GM21825 (cell line): ENCODE results near the gene FRMD4B.
A peak's percentile ranks its signal among the peaks of the same experiment; 100 is the strongest.

ENCODE experiments used
- ATAC-seq: cut with Tn5 transposase; IDR thresholded peaks from one replicate; pipeline ENCODE4 v1.9.1; 2021; ENCODE audit warnings: mild to moderate bottlenecking, moderate library complexity; ENCODE audit not compliant: unreplicated experiment

Gene FRMD4B

DNA sequence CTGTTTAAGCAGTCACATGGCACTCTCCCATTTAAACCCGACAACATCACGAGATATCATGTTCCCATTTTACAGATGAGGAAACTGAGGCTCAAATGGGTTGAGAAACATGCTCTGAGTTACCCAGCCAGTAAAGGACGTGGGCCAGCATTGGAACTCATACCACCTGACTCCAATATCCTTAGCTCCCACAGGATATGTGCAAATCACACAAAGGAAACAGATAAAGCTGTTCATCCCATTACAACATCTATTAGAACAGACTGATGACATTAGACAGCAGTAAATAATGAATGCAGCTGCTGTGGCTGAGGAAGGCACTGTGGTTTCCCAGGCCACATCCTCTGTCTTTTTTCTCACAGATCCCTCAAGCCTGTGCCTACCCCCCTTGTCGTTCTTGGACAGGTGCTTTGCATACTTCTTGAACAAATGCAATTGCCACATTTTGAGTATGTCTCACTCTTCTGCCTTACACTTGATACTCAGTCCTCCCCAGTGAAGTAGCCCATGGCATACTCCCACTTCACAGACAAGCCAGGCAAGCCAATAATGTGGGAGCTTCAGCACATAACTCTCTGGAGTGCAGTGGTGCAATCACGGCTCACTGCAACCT is 17.7 kb downstream of the FRMD4B start:
- ATAC-seq: peak; percentile 99

DNA sequence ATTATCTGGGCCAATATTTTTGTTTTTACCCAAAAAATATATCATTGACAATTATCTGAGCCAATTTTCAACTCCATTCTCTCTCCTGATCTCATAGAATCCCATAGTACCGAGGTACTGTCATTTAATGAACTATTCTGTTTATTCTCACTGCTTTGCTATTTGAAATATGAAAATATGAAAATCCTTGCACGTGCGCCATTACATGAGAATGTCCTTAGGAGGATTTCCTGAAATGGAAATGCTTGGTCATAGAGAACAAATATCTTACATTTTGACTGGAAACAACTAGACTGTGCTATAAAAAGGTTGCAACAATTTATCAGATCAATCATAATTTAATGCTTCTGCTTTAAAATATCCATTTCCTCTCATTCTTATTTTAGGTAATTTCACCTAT is 18.3 kb downstream of the FRMD4B start:
- ATAC-seq: no peak

DNA sequence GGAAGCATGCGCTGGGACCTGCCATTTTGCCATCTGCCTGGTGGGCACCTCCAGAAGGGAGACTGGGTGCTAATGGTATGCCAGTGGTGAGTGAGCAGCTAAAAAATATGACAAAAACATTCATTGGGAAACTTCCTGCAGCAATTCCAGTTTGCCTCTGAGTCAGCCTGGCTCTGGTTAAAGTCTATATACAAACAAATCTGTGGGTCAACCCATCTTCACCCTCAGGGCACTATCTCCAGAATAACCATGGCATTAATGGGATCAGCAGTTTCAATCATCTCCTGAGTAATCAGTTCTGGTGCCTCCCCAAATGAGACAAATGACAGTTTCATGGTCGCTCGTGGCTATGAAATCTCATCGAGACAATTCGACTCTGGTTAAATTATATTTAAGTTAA is 21.5 kb downstream of the FRMD4B start:
- no peak for ATAC-seq

DNA sequence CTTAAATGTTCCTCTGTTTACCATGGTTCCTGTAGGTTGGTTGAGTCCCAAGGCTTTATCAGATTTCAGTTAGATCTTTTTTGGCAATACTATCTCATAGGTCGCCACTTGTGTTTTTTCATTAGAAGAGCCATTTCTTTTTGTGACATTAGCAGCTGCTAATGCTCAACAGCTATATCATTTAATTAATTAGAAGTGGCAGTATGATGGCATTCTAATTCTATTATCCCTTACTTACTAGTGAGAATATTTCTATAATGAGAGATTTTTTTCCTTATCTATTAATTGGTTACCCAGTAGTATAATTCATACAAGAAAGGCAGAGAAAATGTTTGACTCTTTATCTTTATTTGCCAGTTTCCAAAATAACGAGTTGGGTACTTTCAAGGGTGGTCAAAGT is 25.2 kb downstream of the FRMD4B start:
- ATAC-seq: no peak

DNA sequence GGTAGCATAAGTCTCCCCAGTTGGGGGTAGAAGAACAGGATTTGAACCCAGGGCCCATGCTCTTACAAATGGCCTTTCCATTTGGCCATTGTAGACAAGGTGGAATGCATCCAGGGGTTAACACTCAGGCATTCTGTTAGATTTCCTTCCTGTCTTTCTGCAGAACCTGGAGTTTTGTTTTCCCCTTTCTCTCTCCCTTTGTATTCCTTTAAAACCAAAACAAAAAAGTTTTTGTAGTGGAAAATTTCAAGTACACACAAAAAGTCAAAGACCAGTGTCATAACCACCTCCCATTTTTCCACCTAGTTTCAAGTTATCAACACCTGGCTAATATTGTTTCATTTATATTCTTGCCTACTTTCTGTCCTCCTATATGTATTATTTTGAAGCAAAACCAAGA is 26.0 kb downstream of the FRMD4B start:
- ATAC-seq: no peak

DNA sequence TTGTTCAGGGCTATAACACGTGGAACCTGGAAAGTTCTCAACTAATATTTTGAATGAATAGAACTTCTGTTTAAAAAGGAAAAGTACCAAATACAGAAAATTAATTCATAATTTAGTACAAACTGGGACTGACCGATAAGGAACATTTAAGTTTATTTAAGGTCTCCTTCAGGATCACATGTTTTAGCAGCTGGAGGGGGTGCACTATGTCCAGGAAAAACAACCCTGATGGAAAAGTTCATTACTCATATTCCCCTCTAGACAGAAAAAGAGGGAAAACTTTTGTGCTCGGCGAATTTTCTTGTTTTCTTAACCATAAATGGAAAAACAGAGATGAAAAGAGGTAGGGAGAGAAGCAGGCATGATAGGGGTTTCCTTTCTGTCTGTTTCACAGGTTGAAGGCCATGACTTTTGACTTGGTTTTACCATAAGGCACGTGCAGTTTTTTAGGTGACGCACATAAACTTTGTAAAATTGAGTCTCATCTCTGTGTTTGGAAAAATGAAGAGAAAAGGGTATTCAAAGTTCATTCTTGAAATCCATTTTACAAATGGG is 26.5 kb downstream of the FRMD4B start:
- no peak for ATAC-seq

DNA sequence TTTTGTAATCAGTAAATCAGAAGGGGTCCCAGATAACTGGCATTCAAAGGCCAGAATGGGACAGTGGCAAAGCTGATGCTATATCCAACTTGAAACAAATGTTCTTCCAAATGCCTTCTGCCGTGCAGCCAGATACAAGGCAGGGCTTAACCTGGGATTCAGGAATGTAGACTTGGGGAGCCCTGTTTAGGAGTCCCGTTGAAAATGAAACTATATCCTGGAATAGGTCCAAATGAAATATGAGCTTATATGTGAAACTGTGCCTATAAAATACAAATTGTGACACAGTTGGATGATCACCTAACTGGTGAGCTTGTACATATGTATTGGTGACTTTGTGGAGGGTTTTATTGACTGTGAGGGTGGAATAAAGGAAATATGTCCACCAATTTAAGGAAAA is 28.7 kb downstream of the FRMD4B start:
- no peak for ATAC-seq

DNA sequence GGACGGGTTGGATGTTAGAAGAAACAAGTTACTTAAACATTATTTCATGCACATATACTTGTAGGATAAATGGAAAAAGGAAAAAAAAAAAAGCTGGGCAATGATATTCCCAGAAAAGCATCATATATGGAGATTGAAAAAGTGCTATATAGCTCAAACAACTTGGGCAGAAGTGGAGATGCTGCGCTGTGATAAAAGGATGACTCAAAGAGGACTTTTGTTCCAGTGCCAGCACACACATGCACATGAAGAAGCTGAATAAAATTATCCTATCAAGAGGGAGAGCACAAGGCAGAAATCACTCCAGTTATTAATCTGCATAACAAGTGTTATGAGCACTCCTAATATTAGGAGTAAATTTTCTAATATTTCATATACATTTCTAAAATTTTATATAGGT is 30.9 kb downstream of the FRMD4B start:
- no peak for ATAC-seq

DNA sequence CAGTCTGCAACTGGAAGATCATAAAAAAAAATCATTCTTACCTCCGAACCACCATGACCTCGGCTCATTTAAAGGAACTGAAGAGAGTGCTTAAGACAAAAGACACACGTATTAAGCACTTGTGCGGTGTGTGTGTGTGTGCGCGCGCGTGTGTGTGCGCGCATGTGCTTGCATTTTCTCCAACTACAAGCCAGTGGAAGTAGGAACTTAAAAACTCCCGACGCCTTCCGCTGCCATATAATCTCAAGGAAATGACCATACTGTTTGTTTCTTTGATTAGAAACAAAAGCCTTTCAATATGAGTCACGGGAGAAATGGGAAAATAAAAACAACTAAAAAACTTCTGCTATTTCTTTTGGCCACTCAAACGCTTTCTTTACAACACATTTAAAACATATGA is 32.4 kb downstream of the FRMD4B start:
- ATAC-seq: no peak

DNA sequence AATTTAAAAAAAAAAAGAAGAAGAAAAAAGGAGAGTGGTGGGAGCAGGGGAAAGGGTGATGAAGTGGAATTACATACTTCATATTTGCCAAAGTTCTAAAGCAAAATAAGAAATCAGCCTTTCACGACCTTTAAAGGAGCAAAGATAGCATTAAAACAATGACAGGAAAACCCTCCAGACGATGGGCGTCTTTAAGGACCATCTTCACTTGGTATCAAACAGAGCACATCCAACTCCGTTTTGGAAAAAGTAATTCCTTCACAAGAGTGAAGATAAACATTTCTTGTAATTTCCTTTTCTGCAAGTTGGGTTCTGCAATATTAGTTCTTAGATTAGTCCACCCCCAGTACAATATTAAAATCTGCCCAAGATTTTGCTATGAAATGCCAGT is 32.8 kb downstream of the FRMD4B start:
- no peak for ATAC-seq

DNA sequence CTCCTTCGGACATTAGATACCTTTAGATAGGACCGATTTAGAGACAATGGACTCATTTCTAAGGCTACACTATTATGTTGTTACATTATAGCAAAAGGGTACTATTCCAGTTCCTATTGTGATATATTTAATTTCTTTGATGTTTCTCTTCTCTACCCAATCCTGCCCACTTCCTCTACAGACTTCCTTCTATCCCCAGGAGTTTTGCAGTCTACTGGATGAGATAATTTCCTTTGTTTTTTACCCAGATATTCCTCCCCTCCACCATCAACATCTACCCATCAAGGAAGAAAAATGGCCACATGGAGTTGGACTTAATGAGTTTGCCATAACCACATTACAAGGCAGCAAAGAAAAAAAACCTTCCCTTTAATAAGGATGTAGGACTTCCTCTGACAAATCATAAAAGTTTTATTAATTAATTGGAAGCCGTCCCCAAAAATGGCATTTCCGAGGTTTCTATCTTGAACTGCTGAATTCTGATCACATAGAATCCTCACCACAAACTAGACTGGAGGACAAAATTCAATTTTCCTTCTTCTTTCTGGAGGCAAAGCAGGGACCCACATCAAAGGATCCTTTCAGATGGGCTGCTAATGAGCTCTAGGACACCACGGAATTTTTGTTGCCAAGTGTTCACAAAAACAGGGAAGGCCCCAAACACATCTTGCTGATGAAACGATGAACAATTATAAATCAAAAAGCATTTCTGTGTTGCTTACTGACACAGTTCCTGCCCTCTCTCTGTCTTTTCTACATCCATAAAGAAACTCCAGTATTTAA is 33.4 kb downstream of the FRMD4B start:
- ATAC-seq: no peak

DNA sequence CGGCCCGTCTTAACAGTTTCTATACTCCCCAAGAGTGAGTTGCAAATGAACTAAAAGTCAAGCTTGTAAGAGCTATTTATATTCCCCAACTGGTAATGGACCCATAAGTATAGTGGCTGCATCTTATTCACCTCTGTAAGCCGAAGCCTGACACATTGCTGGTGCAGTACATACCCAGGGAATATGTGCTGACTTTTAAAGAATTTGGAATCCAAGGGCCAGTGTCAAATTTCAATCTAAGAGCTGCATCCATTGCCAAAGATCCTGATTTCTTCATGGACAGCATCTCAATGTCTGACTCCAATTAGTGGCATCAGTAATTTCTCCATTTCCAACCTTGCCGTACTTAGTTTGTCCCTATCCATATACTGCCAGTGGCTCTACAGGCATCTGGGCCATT is 42.0 kb downstream of the FRMD4B start:
- no peak for ATAC-seq

DNA sequence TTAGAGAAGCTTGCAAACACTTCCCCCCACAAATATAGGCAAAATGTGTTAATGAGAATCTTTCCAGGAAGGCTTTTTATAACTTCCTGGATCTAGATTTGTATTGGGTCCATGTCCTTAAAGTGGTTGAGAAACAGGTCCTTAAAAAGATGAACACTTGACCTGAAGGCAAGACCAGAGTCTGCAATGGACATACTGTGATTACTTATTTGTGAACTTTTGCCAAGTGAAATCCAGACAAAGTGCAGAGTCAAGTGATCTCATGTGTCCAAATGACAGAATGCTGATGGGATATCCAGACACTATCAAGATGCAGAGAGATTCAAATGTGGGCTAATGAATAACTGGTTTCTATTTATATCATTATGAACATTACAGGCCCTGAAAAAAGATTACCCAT is 43.8 kb downstream of the FRMD4B start:
- ATAC-seq: no peak

DNA sequence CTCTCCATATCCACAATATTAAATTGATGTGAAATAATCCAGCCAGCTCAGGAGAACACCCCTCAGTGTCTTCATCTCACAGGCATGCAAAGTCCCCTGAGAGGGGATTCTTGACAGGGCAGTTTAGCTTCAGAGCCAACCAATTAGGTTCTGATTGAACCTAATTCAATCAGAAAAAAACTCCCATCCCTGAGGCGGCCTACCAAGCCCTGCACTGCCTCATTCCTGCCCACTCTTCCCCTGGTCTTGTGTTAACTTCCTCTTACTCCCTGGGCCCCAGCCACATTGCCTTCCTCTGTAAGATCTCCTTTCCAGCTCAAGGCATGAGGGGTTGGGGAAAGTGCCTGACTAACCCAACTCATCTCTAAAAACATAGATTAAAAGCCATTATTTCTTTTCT is 46.1 kb downstream of the FRMD4B start:
- no peak for ATAC-seq

DNA sequence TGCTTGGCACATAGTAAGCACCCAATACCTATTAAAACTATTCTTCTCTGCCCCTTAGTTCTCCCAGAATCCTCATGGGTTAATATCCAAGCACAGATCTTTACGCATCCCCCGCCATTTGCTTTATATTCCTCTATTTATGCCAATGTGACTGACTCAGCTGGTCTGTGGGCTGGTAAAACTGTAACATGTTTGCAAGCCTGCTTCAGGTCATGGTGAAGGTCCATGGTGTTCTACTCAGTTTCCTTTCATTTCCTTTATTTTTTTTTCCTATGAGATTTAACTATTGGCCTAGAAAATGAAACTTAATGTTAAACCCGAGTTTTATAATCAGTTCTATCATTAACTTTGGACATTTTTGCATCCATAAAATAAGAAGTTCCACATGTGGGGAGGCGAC is 47.0 kb downstream of the FRMD4B start:
- ATAC-seq: no peak

DNA sequence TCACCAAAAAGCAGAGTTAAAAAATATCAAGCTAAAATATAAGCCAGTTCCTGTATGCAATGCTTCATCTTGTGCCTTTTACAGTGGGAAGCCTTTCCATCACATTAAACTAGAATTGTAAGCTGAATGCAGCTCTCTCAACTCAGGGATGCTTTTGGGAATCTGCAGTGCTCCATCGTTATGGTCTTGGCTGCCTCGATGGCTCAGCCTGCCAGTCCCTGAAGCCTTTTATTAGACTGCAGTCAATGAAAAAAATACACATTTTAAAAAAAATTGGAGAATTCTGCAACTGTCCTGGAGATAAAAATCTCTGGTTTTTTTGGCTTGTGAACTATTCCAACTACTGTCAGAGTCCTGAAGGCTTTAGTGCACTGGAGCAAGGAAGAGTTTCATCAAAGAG is 53.0 kb downstream of the FRMD4B start:
- ATAC-seq: no peak

DNA sequence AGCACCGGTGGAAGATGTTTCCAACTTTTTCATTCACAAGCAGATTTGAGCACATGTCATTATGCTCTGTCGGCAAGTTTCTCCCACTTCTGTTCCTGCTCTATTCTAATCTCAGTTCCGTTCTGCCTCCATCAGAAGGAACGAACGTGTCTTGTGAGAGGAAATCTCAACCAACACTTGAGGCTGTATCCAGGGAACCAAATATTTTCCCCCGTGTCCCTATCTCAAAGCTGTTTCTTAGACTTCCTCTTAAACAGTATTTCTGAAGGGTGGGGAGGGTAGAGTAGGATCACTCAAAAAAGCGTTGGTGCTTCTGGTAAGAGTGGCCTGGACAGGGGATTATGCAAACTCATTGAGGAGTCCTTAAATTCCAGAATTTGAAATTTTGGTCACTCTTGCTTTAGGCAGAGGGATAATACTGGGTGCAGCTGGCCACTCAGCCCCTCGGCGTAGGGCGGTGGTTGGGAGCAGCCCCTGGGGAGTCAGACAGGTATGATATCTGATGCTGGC is 54.9 kb downstream of the FRMD4B start:
- no peak for ATAC-seq

DNA sequence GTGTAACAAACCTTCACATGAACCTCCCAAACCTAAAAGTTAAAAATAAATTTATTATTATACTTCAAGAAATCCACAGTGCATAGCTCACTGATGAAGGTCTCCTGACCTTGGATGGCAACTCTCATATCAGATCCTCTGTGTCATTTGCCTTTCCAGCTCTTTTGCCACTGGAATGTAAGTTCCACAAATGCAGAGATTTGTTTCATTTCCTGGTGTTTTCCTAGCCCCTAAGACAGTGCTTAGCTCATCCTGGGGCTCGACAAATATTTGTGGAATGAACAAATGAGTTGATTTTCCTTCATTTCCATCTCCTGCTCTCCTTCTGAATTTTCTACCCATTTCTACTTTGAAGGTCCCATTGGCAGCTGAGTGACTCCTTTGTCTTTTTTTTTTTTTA is 56.0 kb downstream of the FRMD4B start:
- no peak for ATAC-seq

DNA sequence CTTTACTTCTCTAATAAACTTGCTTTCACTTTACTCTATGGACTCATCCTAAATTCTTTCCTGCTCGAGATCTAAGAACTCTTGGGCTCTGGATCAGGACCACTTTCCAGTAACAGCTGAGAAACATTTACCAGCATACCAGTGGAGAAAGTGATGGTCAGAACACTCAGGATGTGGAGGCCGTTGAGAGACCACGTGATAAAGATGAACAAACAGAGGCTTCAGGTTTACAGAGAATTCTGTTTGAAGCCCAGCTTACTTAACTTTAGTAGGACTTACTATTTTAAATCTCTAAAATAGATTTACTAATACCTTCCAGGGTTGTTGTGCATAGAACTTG is 57.0 kb downstream of the FRMD4B start:
- ATAC-seq: no peak

DNA sequence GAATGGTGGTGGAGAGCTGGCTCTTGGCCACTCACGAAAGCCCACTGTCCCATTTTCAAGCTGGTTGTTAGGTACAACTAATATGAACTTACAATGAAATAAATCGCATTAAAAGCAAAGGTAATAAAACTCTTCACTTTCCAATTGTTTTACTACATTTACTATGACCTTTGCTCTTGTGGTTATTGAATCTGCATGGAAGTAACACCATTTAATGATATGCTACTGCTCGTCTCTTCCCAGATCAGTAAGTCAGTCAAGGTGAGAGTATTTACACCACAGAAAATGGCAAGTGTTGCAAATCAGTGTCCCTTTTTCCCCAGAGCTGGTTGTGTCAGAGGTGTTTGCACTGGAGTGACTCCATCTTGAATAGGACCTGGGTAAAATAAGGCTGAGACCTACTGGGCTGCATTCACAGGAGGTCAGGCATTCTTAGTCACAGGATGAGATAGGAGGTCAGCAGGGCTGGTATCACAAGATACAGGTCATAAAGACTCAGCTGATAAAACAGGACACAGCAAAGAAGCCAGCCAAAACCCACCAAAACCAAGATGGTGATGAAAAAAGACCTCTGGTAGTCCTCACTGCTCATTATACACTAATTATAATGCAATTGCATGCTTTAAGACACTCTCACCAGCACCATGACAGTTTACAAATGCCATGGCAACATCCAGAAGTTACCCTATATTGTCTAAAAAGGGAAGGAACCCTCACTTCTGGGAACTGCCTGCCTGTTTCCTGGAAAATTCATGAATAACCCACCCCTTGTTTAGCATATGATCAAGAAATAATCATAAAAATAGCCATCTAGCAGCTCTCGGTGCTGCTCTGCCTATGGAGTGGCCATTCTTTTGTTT is 57.6 kb downstream of the FRMD4B start:
- no peak for ATAC-seq

DNA sequence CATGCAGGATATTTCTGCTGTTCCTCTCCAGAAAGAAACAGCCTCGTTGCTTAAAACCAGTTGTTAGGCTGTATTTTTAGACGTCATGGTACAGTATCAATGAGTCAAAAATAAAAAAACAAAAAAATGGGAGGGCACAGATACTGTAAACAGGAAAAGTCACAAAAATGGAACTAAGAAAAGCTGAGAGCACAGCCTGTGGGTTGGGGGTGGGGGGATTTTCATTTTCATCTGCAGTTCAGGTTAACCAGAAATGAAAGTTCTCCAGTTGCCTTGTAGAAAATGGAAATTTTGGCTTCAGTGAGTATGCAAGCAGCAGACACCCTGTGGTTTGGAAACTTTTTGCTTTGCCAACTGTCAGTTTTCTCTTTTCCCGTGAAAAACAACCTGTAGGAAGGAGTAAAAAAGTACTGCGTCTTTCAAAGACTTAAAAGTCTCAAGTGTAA is 59.0 kb downstream of the FRMD4B start:
- peak; percentile 84 for ATAC-seq
